Fibroblast of pulmonary artery (primary cell): ENCODE results near the gene CISD1.

ENCODE experiments used
- DNase-seq: peaks from one replicate; pipeline ENCODE4 v3.0.0-alpha.2; 2010; ENCODE audit warnings: low read depth
- H3K4me3 ChIP-seq: replicated peaks from 2 replicates; pipeline ENCODE4 v1.5.1; 2011; ENCODE audit warnings: low read depth, mild to moderate bottlenecking, control low read depth, low read length, moderate library complexity
- CTCF ChIP-seq: IDR thresholded peaks from 2 replicates; pipeline ENCODE4 v1.5.1; 2011; ENCODE audit warnings: mild to moderate bottlenecking, control low read depth, low read length, inconsistent platforms; ENCODE audit errors: missing control alignments

The CISD1 gene

DNA sequence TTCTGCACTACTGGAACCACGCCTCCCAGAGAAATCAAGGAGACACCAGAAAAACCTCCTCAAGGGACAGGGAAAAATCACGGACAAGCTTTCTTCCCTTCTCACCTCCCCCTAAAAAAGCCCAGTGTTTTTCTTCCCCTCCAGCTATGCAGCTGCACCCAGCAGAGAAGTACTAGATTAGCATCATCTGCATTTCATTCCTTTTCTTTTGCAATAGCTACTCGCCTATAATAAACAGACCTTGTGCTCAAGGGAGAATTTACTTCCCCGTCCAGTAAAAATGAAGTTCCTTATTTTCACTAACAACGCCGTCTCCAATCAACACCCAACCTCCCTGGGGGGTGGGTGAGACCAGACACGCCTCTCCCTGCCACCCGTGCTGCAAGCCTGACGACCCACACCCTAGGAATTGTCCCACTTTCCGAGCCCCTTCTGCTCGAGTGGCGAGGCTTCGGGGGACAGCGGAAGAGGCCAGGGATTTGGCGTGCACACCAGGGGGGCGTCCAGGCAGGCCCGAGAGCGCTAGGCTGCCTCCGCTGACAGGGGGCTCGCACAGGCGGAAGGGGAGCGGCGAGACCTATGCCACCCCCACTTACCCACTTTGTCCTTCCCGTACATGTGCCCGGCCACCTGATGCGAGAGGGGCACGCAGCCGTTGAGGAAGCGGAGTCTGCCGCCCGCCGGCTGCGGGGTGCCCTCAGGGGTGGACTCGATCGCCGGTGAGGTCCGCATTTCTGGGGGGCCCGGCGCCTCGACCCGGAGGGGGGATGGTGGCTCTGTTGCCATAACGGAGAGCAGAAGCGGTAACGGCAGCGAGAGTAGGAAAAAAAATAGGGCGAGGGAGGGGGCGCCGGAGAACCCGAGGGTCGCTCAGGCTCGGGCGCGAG lies 1.9 kb upstream of the CISD1 start:
- DNase-seq = peak; percentile 68
- no peak for TF ChIP-seq CTCF
- peak overlapping the region; percentile 83 for H3K4me3 ChIP-seq

DNA sequence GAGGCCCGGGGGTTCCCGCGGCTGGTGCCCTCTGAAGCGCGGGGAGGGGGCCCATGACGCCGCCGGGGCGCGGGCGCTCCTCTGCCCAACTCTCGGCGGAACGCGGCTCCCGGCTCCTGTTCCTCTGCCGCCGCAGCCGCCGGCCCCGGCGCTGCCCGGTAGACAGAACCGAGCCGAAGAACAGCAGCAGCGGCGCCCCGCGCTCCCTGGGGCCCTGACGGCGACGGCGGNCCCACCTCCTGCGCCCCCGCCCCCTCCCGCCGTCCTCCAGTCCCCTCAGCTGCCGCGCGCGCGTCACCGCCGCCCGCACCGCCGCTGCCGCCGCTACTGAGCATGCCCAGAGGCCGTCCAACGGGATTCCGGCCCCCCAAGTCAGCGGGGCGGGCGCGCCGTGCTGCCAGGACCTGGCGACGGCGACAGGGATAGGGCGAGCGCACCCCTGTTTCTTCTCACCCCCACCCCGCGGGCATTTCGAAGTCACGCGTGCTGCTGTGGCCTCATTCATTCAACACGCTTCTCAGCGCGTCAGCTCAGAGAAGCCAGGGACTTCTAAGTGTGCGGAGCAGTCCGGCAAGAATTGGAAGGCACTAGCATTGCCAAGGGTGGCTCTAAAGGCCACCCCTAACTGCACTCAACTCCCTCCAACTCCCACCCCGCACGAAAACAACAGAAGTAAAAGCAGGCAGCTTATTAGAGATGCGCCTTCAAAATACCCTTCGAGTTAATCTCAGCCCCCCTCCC lies 1.1 kb upstream of the CISD1 start, which contains the start of gene IPMK:
Gene IPMK, minus strand, starts transcription at position 182 of the 741 bp plus-strand sequence. CDS start 283 bp downstream, outside the sequence.
- peak within 1 kb of the TSS; percentile 83 for H3K4me3 ChIP-seq
- DNase-seq = peak; percentile 90
- TF ChIP-seq CTCF = no peak

DNA sequence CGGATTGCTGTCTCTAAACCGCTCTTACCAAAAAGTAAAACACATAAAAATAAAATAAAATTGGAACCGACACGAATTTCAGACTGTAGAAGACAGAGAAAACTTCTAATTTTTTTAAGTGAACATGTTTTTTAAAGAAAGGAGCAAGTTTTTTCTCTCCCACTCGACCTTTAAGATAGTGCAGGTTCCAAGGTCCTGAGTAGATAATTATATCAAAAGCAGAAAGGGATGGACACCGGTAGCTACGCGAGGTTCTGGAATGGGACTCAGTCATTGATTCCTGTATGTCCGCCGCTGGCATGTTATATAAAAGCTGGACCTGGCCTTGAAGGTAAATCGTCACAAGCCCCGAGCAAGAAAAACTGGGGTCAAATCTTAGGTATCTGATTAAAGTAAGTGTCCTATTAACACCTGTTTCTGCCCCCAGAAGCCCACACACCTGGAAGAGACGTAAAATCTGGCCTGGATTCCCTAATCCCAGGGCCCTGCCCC lies 462 bp upstream of the CISD1 start:
- peak overlapping the region; percentile 83 for H3K4me3 ChIP-seq
- no peak for DNase-seq
- no peak for TF ChIP-seq CTCF

DNA sequence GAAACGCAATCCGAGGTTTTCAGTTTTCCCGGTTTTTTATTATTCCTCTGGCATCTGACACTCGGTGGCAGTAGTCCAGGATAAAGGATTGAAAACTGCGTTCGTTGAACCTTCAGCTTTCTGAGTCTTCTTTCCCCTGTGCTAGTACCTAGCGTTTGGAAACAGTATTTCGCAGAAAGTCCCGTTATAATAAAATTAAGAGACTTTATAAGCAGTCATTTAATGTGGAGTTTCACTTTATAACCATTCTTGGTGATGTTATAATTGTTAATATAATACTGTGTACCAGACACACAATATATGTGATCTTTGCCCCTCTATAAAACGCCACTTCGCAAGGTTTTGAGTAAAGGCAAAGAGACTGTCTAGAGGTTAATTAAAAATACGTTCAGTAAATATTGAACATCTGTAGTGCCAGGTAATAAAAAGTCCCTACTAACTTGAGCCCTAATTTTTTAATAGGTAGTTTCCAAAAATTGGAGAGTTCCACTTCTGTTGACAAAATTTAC lies 874 bp downstream of the CISD1 start:
- peak overlapping the region; percentile 83 for H3K4me3 ChIP-seq
- TF ChIP-seq CTCF = no peak
- DNase-seq = no peak

- no peak for TF ChIP-seq CTCF
- H3K4me3 ChIP-seq = no peak overlapping the region
- DNase-seq = peak; percentile 10
These were observed 6.3 kb downstream of the CISD1 start for GRCh38 chr10:58275261-58275660.

DNA sequence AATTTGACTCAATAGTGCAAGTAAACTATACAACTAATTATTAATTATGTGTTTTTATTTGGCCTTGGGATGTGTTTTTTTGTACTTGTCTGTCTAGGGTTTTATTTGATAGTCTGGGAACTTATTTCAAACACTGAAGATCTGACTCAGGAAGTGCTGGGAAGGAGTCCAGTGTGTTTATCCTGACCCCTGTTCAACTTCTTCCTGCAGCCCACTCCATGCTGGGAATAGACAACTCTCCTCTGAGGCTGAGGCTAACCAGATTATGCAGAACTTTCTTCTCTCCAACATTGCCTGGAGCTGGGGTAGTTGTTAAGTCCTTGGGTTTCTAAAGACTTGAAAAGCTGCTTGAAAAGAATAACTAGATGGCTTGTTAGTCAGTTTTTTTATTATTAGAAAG lies 6.9 kb downstream of the CISD1 start:
- DNase-seq = peak; percentile 51
- TF ChIP-seq CTCF = no peak

More for the DNA sequence above, 6.9 kb downstream of the CISD1 start:
- no peak overlapping the region for H3K4me3 ChIP-seq
